ENCODE data around the gene PGAP1.

The PGAP1 gene

DNA sequence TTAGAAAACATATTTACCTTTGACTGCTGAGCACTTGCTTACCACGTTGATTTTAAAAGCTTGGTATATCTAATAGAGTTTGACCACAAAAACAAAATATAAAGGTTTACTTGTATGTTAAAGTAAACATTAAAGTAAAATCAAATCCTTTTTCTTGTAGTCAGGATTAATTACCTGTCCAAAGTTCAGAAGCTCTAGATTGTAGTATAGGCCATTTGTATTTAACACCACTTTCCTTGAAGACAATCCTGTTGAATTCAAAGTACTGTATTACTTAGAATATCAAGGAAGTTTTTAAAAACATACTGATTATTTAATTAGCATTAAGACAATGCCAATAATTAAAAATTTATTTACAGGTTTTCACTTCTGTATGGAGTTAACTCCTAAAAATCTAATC lies 53.0 kb downstream of the PGAP1 start:
- Histone ChIP-seq H3K79me2 (ENCODE audit: insufficient read depth, low read depth) (no peaks in the 10 kb centered on the region), H3K9ac (no peak overlapping the region), H3K27me3 (ENCODE audit: insufficient read depth, low read depth) (no peaks in the 10 kb centered on the region), H2AFZ (ENCODE audit: low read depth) (no peak overlapping the region), H3K4me3 (IDR thresholded peaks at IDR 0.05; ENCODE audit: insufficient read depth, low read depth, low read length) (no peak overlapping the region), H3K4me1 (ENCODE audit: low read depth, poor library complexity, severe bottlenecking) (no peaks in the 10 kb centered on the region), H4K20me1 (ENCODE audit: insufficient read depth) (no peaks in the 10 kb centered on the region), H3K27ac (no peak overlapping the region), H3K36me3 (ENCODE audit: insufficient read depth) (no peaks in the 10 kb centered on the region), H3K4me2 (no peak overlapping the region)
- TF ChIP-seq, protein P1, sequence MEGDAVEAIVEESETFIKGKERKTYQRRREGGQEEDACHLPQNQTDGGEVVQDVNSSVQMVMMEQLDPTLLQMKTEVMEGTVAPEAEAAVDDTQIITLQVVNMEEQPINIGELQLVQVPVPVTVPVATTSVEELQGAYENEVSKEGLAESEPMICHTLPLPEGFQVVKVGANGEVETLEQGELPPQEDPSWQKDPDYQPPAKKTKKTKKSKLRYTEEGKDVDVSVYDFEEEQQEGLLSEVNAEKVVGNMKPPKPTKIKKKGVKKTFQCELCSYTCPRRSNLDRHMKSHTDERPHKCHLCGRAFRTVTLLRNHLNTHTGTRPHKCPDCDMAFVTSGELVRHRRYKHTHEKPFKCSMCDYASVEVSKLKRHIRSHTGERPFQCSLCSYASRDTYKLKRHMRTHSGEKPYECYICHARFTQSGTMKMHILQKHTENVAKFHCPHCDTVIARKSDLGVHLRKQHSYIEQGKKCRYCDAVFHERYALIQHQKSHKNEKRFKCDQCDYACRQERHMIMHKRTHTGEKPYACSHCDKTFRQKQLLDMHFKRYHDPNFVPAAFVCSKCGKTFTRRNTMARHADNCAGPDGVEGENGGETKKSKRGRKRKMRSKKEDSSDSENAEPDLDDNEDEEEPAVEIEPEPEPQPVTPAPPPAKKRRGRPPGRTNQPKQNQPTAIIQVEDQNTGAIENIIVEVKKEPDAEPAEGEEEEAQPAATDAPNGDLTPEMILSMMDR (conservative IDR thresholded peaks at IDR 0.05; ENCODE audit: low read depth, low read length) = no peak

DNA sequence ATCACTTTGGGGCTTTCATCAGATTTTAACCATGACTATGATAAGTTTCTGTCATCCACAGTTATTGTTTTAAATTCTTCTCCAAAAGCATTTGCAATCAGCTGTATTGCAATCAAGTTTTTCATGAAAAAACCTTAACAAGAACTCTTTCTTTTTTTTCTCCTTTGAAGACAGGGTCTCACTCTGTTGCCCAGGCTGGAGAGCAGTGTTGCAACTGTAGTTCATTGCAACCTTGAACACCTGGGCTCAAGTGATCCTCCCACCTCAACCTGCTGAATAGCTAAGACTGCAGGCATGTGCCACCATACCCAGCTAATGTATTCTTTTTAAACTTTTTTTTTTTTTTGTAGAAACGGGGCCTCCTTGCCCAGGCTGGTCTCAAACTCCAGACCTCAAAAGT lies 71.9 kb downstream of the PGAP1 start:
- Histone ChIP-seq H3K4me2 (no peak overlapping the region), H3K9ac (no peak overlapping the region), H2AFZ (ENCODE audit: low read depth) (no peak overlapping the region), H3K27me3 (ENCODE audit: insufficient read depth, low read depth) (no peaks in the 10 kb centered on the region), H3K4me3 (IDR thresholded peaks at IDR 0.05; ENCODE audit: insufficient read depth, low read depth, low read length) (no peak overlapping the region), H3K4me1 (ENCODE audit: low read depth, poor library complexity, severe bottlenecking) (no peaks in the 10 kb centered on the region), H3K79me2 (ENCODE audit: insufficient read depth, low read depth) (no peaks in the 10 kb centered on the region), H4K20me1 (ENCODE audit: insufficient read depth) (no peaks in the 10 kb centered on the region), H3K27ac (no peak overlapping the region), H3K36me3 (ENCODE audit: insufficient read depth) (no peaks in the 10 kb centered on the region)
- TF ChIP-seq, protein P1 (conservative IDR thresholded peaks at IDR 0.05; ENCODE audit: low read depth, low read length) = no peak

DNA sequence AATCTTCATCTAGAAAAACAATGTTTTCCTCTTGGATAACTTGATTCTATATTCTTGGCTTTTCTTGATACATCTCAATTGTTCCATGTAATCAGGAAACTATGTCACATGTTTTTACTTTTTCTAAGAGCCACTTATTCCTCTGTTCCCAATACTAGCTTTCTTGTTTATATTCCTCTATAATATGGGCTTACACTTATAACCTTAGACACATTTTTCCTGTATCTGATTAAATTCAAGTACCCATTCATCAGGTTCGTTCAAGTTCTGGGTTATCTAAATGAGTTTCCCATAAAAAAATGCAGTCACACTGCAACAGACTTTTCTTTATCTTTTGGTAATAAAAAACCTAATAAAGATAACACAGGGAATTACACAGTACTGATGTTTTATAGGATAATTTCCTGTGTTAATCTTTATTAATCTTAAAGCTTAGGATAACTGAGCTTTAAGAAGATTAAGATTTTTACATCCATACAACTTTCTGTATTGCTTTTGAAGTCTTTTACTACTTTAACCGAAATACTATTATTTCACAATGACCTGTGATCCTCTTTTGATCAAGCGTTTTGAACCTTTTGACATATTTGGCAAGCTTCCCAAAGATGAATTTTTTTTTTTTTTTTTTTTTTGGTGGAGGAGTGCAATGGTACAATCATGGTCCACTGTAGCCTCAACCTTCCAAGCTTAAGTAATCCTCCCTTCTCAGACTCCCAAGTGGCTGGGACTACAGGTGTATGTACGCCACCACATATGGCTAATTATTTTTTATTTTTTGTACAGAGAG lies 73.0 kb downstream of the PGAP1 start:
- Histone ChIP-seq H3K9ac (no peak overlapping the region), H3K4me2 (no peak overlapping the region), H3K27me3 (ENCODE audit: insufficient read depth, low read depth) (no peaks in the 10 kb centered on the region), H4K20me1 (ENCODE audit: insufficient read depth) (no peaks in the 10 kb centered on the region), H3K4me1 (ENCODE audit: low read depth, poor library complexity, severe bottlenecking) (no peaks in the 10 kb centered on the region), H2AFZ (ENCODE audit: low read depth) (no peak overlapping the region), H3K36me3 (ENCODE audit: insufficient read depth) (no peaks in the 10 kb centered on the region), H3K79me2 (ENCODE audit: insufficient read depth, low read depth) (no peaks in the 10 kb centered on the region), H3K4me3 (IDR thresholded peaks at IDR 0.05; ENCODE audit: insufficient read depth, low read depth, low read length) (no peak overlapping the region), H3K27ac (no peak overlapping the region)
- TF ChIP-seq, protein P1 (conservative IDR thresholded peaks at IDR 0.05; ENCODE audit: low read depth, low read length) = no peak

DNA sequence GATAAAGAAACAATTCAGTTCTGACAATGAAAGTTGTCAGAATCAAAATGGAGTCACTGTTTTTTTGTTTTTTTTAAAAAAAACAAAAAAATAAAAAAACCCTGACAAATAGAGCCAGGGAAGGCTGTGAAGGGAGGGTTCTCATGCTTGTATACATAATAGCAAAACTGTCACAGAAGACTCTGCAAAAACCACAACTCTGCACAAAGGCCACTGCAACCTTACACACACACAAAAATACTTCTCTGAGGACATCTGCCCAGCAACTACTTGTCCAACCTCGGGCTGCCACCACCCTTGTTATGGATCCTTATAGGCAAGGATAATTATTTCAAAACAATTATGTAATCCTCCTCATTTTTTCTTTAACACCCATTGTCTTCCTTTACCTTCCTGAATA lies 75.4 kb downstream of the PGAP1 start:
- Histone ChIP-seq H3K79me2 (ENCODE audit: insufficient read depth, low read depth) (no peaks in the 10 kb centered on the region), H3K4me3 (IDR thresholded peaks at IDR 0.05; ENCODE audit: insufficient read depth, low read depth, low read length) (no peak overlapping the region), H4K20me1 (ENCODE audit: insufficient read depth) (no peaks in the 10 kb centered on the region), H3K27me3 (ENCODE audit: insufficient read depth, low read depth) (no peaks in the 10 kb centered on the region), H3K4me1 (ENCODE audit: low read depth, poor library complexity, severe bottlenecking) (no peaks in the 10 kb centered on the region), H3K4me2 (no peak overlapping the region), H3K27ac (no peak overlapping the region), H3K36me3 (ENCODE audit: insufficient read depth) (no peaks in the 10 kb centered on the region), H2AFZ (ENCODE audit: low read depth) (no peak overlapping the region), H3K9ac (no peak overlapping the region)
- TF ChIP-seq, protein P1 (conservative IDR thresholded peaks at IDR 0.05; ENCODE audit: low read depth, low read length) = no peak

Measured in KMS-11 (cell line).